ENCODE data around the gene ZNF57. TPM values are rescaled to one million over a fixed set of nuclear protein-coding genes. Genes with fewer than 3 reads are reported as not detected.
A peak's percentile ranks its signal among the peaks of the same experiment; 100 is the strongest.
"Not testable (repeated sequence)": the region's sequence is repeated elsewhere in the genome, so short reads cannot be mapped to it uniquely, and the experiment has no call there.

The ZNF57 gene
- total RNA-seq, 2 experiments from 2014 or later = 4.3 to 7.4 TPM

DNA sequence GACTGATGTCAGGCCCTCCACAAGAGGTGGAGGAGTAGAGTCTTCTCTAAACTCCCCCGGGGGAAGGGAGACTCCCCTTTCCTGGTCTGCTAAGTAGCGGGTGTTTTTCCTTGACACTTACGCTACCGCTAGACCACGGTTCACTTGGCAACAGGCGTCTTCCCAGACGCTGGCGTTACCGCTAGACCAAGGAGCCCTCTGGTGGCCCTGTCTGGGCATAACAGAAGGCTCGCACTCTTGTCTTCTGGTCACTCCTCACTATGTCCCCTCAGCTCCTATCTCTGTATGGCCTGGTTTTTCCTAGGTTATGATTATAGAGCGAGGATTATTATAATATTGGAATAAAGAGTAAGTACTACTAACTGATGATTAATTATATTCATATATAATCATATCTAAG, 28.6 kb upstream of the ZNF57 start:
- H3K4me1 ChIP-seq (ENCODE audit: insufficient read depth, low read length, poor library complexity, severe bottlenecking); H3K27ac ChIP-seq (ENCODE audit: low read depth, low read length, poor library complexity, severe bottlenecking); BruUV-seq (replicated peaks); H3K36me3 ChIP-seq (ENCODE audit: insufficient read depth, low read length); CTCF ChIA-PET (ENCODE audit: unreplicated experiment); DNase-seq (ENCODE audit: low spot score); H4K20me1 ChIP-seq (ENCODE audit: insufficient read depth, low read length); H3K9me3 ChIP-seq (ENCODE audit: low read length); H3K4me3 ChIP-seq (ENCODE audit: low read depth, low read length, poor library complexity, severe bottlenecking); H2AFZ ChIP-seq (ENCODE audit: low read length); H3K4me2 ChIP-seq (ENCODE audit: low read length); H3K79me2 ChIP-seq (ENCODE audit: insufficient read depth, low read depth, low read length); H3K9me2 ChIP-seq (ENCODE audit: insufficient read depth, low read length): not testable (repeated sequence)
- intact Hi-C loops (cut with micrococcal nuclease; ENCODE audit: unreplicated experiment) = loop anchor here (2.0 kb wide), 1 partner anchor 223 kb away; no protein-coding TSS in a partner anchor
- POLR2A ChIA-PET = interaction anchor here (0.6 kb wide), 1 partner anchor 12 kb away, joined by 3 read pairs; no protein-coding TSS in a partner anchor
- TF ChIP-seq, protein P1, sequence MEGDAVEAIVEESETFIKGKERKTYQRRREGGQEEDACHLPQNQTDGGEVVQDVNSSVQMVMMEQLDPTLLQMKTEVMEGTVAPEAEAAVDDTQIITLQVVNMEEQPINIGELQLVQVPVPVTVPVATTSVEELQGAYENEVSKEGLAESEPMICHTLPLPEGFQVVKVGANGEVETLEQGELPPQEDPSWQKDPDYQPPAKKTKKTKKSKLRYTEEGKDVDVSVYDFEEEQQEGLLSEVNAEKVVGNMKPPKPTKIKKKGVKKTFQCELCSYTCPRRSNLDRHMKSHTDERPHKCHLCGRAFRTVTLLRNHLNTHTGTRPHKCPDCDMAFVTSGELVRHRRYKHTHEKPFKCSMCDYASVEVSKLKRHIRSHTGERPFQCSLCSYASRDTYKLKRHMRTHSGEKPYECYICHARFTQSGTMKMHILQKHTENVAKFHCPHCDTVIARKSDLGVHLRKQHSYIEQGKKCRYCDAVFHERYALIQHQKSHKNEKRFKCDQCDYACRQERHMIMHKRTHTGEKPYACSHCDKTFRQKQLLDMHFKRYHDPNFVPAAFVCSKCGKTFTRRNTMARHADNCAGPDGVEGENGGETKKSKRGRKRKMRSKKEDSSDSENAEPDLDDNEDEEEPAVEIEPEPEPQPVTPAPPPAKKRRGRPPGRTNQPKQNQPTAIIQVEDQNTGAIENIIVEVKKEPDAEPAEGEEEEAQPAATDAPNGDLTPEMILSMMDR (conservative IDR thresholded peaks at IDR 0.05; ENCODE audit: low read length) = peak; percentile 46

DNA sequence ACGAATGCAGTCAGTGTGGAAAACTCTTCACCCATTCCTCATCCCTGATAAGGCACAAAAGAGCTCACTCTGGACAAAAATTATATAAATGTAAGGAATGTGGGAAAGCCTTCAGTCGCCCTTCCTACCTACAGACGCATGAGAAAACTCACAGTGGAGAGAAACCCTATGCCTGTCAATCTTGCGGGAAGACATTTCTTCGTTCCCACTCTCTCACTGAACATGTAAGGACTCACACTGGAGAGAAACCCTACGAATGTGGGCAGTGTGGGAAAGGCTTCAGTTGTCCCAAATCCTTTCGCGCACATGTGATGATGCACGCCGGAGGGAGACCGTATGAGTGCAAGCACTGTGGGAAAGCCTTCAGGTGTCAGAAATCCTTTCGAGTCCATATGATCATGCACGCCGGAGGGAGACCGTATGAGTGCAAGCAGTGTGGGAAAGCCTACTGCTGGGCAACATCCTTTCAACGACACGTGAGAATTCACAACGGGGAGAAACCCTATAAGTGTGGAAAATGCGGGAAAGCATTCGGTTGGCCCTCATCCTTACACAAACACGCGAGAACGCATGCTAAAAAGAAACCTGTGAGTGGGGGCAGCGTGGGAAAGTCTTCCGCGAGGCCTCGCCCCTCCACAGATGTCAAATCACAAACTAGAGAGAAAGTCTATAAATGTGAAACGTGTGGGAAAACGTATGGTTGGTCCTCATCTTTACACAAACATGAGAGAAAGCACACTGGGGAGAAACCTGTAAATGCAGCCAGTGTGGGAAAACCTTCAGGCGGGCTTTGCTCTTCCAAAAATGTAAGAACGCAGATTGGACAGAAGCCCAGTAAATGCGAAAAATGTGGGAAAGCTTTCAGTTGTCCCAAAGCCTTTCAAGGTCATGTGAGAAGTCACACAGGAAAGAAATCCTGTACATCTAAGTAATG, 23.1 kb upstream of the ZNF57 start:
- POLR2A ChIA-PET = no interaction called here

More for the DNA sequence above, 23.1 kb upstream of the ZNF57 start:
- Histone ChIP-seq H3K4me2 (ENCODE audit: low read length) (no peak overlapping the region), H3K9me3 (ENCODE audit: low read length) (no peaks in the 10 kb centered on the region), H3K36me3 (ENCODE audit: insufficient read depth, low read length) (no peaks in the 10 kb centered on the region), H3K9me2 (ENCODE audit: insufficient read depth, low read length) (no peaks in the 10 kb centered on the region), H3K4me1 (ENCODE audit: insufficient read depth, low read length, poor library complexity, severe bottlenecking) (peaks cover 4% of the 10 kb centered on the region), H4K20me1 (ENCODE audit: insufficient read depth, low read length) (no peaks in the 10 kb centered on the region), H2AFZ (ENCODE audit: low read length) (no peak overlapping the region), H3K27ac (ENCODE audit: low read depth, low read length, poor library complexity, severe bottlenecking) (no peak overlapping the region), H3K79me2 (ENCODE audit: insufficient read depth, low read depth, low read length) (no peaks in the 10 kb centered on the region), H3K4me3 (ENCODE audit: low read depth, low read length, poor library complexity, severe bottlenecking) (no peak overlapping the region)
- no TSS peak for BruUV-seq (replicated peaks)
- intact Hi-C loops (cut with micrococcal nuclease; ENCODE audit: unreplicated experiment) = no loop called here
- DNase-seq (ENCODE audit: low spot score) = no peak
- no peak for TF ChIP-seq EZH2phosphoT487 (IDR thresholded peaks at IDR 0.05; ENCODE audit: borderline replicate concordance, low read depth, low read length)
- TF ChIP-seq, protein P1 (conservative IDR thresholded peaks at IDR 0.05; ENCODE audit: low read length) = no peak
- CTCF ChIA-PET (ENCODE audit: unreplicated experiment) = no interaction called here
